HepG2 (cell line): ENCODE data around the gene PTK7. TPM values are rescaled to one million over a fixed set of nuclear protein-coding genes. Genes with fewer than 3 reads are reported as not detected.

Source experiments
- EEA1 ChIP-seq: sonication (generic); formaldehyde crosslinking; IDR thresholded peaks from 2 replicates; pipeline ENCODE4 v1.5.1; 2020; ENCODE audit warnings: mild to moderate bottlenecking, missing genetic modification reagents, borderline replicate concordance
- ELF3 ChIP-seq: IDR thresholded peaks from 2 replicates; pipeline ENCODE4 v1.6.1; 2016; ENCODE audit warnings: missing genetic modification reagents, missing compliant biosample characterization
- ELF4 ChIP-seq: sonication (generic); formaldehyde crosslinking; IDR thresholded peaks from 2 replicates; pipeline ENCODE4 v1.5.0; 2020; ENCODE audit warnings: missing genetic modification reagents, mild to moderate bottlenecking, moderate library complexity, borderline replicate concordance
- GZF1 ChIP-seq: sonication (generic); formaldehyde crosslinking; IDR thresholded peaks from 2 replicates; pipeline ENCODE4 v1.5.1; 2020; ENCODE audit warnings: mild to moderate bottlenecking, missing genetic modification reagents
- MEIS2 ChIP-seq: sonication (generic); formaldehyde crosslinking; IDR thresholded peaks from 2 replicates; pipeline ENCODE4 v1.9.0; 2021; ENCODE audit warnings: mild to moderate bottlenecking, missing genetic modification reagents
- NFKB2 ChIP-seq: sonication (generic); formaldehyde crosslinking; IDR thresholded peaks from 2 replicates; pipeline ENCODE4 v1.4.0; 2020; ENCODE audit warnings: missing genetic modification reagents, borderline replicate concordance
- NKX3-1 ChIP-seq: sonication (generic); formaldehyde crosslinking; IDR thresholded peaks from 2 replicates; pipeline ENCODE4 v1.5.0; 2020; ENCODE audit warnings: missing genetic modification reagents
- ONECUT2 ChIP-seq: sonication (generic); formaldehyde crosslinking; IDR thresholded peaks from 2 replicates; pipeline ENCODE4 v1.4.0; 2020; ENCODE audit warnings: missing genetic modification reagents
- RFX1 ChIP-seq: fragments of 450-650 bp; IDR thresholded peaks from 2 replicates; pipeline ENCODE4 v1.6.1; 2017
- SP1 ChIP-seq, 2 experiments: fragments of 450-650 bp in 1 of 2; sonication (generic) in 1 of 2; formaldehyde crosslinking in 1 of 2; IDR thresholded peaks; 2 replicates each; pipeline versions ENCODE4 v1.4.0 to v1.6.1; 2016 to 2020; ENCODE audit warnings: missing genetic modification reagents in 1 of 2
- ZFP90 ChIP-seq: sonication (generic); formaldehyde crosslinking; IDR thresholded peaks from 2 replicates; pipeline ENCODE4 v1.8.0; 2022; ENCODE audit warnings: missing genetic modification reagents, mild to moderate bottlenecking, inconsistent platforms, borderline replicate concordance
- ZNF121 ChIP-seq: sonication (generic); formaldehyde crosslinking; IDR thresholded peaks from 2 replicates; pipeline ENCODE4 v1.5.0; 2020; ENCODE audit warnings: mild to moderate bottlenecking, missing genetic modification reagents
- ZNF317 ChIP-seq: sonication (generic); formaldehyde crosslinking; IDR thresholded peaks from 2 replicates; pipeline ENCODE4 v1.5.0; 2020; ENCODE audit warnings: mild to moderate bottlenecking, missing genetic modification reagents
- ZNF354B ChIP-seq: sonication (generic); formaldehyde crosslinking; IDR thresholded peaks from 2 replicates; pipeline ENCODE4 v1.8.0; 2022; ENCODE audit warnings: mild to moderate bottlenecking, missing genetic modification reagents
- ZNF619 ChIP-seq: sonication (generic); formaldehyde crosslinking; IDR thresholded peaks from 2 replicates; pipeline ENCODE4 v1.4.0; 2020; ENCODE audit warnings: mild to moderate bottlenecking, missing genetic modification reagents
- ZNF703 ChIP-seq: sonication (generic); formaldehyde crosslinking; IDR thresholded peaks from 2 replicates; pipeline ENCODE4 v1.5.1; 2020; ENCODE audit warnings: missing genetic modification reagents, mild to moderate bottlenecking, moderate library complexity, borderline replicate concordance
- ZNF782 ChIP-seq: sonication (generic); formaldehyde crosslinking; IDR thresholded peaks from 2 replicates; pipeline ENCODE4 v1.4.0; 2020; ENCODE audit warnings: missing genetic modification reagents, mild to moderate bottlenecking, borderline replicate concordance
- polyA plus RNA-seq, 8 experiments: library from polyadenylated mRNA; depleted of rRNA in 3 of 8; stranded (reverse) in 7 of 8; unstranded in 1 of 8; fragments of >200 nt; fragmentation: Illumina TruSeq in 4 of 8; extraction: Trizol in 4 of 8; gene quantifications; 2 replicates each; pipeline versions ENCODE4 v1.2.1 to v1.2.3, GENCODE V29; 2011 to 2016; ENCODE audit warnings: low read depth in 4 of 8, missing spikeins in 1 of 8, mixed read lengths in 1 of 8; ENCODE audit not compliant: insufficient read depth in 1 of 8
- total RNA-seq, 5 experiments: library from RNA; depleted of rRNA; stranded (reverse); fragments of >200 nt; fragmentation: Illumina TruSeq; extraction: Trizol; gene quantifications; 2 replicates each; pipeline ENCODE4 v1.2.3, GENCODE V29; 2016; ENCODE audit warnings: low read depth in 1 of 5
- TF ChIP-seq, protein P1 (sequence below): fragments of 450-650 bp; IDR thresholded peaks from 2 replicates; pipeline ENCODE4 v1.6.1; 2017
- TF ChIP-seq, protein P2 (sequence below), 2 experiments: sonication (generic) in 1 of 2; formaldehyde crosslinking in 1 of 2; IDR thresholded peaks; 2 replicates each; pipeline versions ENCODE4 v1.6.1 to v1.9.0; 2014 to 2022; ENCODE audit warnings: antibody characterized with exemption in 1 of 2, borderline replicate concordance in 1 of 2, inconsistent platforms in 1 of 2, low read depth in 1 of 2, missing genetic modification reagents in 1 of 2
- TF ChIP-seq, protein P3 (sequence below): sonication (generic); formaldehyde crosslinking; IDR thresholded peaks from 2 replicates; pipeline ENCODE4 v1.4.0; 2020; ENCODE audit warnings: missing genetic modification reagents

The PTK7 gene
- total and polyA plus RNA-seq, 2 of the 13 experiments (the other 11 are each of a cell fraction or from before 2014, with no cell fraction given): 98.5 to 99.8 TPM

DNA sequence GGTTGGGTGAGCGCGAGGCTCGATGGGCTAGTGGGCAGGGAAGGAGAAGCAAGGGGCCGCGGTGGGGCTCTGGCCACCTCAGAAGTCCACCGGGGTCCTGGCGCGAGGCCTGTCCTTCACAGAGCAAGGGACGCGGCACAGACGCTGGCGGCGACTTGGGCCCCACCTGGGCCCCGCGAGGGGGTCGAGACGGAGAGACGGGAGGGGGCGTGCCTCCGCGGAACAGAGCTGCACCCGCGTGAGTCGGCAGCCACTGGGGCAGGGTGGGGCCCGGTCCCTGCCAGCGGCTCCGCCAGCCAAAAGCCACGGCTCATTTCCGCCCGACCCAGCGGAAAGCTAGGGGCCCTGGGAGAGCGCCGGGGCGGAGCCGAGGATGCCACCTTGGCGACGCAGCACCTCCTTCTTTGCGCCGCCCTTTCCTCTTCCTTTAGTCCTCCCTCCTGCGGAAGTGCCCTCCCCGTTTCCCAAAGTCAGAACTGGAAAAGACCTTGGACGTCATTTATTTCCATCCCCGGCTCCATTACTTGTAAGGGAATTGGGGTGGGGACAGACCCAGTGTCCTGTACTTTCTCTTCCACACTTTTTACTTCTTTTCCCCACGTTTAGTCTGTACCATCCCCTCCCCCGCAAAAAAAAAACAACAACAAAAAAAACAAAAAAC lies 22.4 kb upstream of the PTK7 start, which contains the start of gene CUL7 (continued):
- TF ChIP-seq NKX3-1 (CRISPR knock-in tag): 0 out of 2 replicates have a peak, but pooled peaks have one; percentile 49
- TF ChIP-seq ZNF121: peak; percentile 51; the same call in 1 of the 2 replicates
- peak; percentile 86; the same call in 1 of the 2 replicates for TF ChIP-seq MEIS2 (CRISPR knock-in tag)
- no peak; the same call in 1 of the 2 replicates for TF ChIP-seq ZFP90 (CRISPR knock-in tag)
- TF ChIP-seq, protein P1, sequence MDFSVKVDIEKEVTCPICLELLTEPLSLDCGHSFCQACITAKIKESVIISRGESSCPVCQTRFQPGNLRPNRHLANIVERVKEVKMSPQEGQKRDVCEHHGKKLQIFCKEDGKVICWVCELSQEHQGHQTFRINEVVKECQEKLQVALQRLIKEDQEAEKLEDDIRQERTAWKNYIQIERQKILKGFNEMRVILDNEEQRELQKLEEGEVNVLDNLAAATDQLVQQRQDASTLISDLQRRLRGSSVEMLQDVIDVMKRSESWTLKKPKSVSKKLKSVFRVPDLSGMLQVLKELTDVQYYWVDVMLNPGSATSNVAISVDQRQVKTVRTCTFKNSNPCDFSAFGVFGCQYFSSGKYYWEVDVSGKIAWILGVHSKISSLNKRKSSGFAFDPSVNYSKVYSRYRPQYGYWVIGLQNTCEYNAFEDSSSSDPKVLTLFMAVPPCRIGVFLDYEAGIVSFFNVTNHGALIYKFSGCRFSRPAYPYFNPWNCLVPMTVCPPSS: no peak
- TF ChIP-seq ZNF354B (CRISPR knock-in tag): no peak
- TF ChIP-seq ONECUT2 (CRISPR knock-in tag): no peak
- TF ChIP-seq RFX1: no peak; the same call in 1 of the 2 replicates
- peak; percentile 96 for TF ChIP-seq ZNF703 (CRISPR knock-in tag)
- TF ChIP-seq EEA1 (CRISPR knock-in tag): 0 out of 2 replicates have a peak, but pooled peaks have one; percentile 38
- TF ChIP-seq, protein P2, sequence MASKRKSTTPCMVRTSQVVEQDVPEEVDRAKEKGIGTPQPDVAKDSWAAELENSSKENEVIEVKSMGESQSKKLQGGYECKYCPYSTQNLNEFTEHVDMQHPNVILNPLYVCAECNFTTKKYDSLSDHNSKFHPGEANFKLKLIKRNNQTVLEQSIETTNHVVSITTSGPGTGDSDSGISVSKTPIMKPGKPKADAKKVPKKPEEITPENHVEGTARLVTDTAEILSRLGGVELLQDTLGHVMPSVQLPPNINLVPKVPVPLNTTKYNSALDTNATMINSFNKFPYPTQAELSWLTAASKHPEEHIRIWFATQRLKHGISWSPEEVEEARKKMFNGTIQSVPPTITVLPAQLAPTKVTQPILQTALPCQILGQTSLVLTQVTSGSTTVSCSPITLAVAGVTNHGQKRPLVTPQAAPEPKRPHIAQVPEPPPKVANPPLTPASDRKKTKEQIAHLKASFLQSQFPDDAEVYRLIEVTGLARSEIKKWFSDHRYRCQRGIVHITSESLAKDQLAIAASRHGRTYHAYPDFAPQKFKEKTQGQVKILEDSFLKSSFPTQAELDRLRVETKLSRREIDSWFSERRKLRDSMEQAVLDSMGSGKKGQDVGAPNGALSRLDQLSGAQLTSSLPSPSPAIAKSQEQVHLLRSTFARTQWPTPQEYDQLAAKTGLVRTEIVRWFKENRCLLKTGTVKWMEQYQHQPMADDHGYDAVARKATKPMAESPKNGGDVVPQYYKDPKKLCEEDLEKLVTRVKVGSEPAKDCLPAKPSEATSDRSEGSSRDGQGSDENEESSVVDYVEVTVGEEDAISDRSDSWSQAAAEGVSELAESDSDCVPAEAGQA (IDR thresholded peaks at IDR 0.05; ENCODE audit: low read depth): peak; percentile 84
- TF ChIP-seq, protein P2 (CRISPR knock-in tag; IDR thresholded peaks at IDR 0.05; ENCODE audit: borderline replicate concordance): no peak
- TF ChIP-seq GZF1 (CRISPR knock-in tag): no peak; the same call in 1 of the 2 replicates
- peak; percentile 92 for TF ChIP-seq ELF4
- peak; percentile 97 for TF ChIP-seq ELF3
- no peak for TF ChIP-seq SP1 (IDR thresholded peaks at IDR 0.05)
- peak; percentile 82; the same call in 1 of the 2 replicates for TF ChIP-seq SP1 (CRISPR knock-in tag; IDR thresholded peaks at IDR 0.05)
- TF ChIP-seq, protein P3, sequence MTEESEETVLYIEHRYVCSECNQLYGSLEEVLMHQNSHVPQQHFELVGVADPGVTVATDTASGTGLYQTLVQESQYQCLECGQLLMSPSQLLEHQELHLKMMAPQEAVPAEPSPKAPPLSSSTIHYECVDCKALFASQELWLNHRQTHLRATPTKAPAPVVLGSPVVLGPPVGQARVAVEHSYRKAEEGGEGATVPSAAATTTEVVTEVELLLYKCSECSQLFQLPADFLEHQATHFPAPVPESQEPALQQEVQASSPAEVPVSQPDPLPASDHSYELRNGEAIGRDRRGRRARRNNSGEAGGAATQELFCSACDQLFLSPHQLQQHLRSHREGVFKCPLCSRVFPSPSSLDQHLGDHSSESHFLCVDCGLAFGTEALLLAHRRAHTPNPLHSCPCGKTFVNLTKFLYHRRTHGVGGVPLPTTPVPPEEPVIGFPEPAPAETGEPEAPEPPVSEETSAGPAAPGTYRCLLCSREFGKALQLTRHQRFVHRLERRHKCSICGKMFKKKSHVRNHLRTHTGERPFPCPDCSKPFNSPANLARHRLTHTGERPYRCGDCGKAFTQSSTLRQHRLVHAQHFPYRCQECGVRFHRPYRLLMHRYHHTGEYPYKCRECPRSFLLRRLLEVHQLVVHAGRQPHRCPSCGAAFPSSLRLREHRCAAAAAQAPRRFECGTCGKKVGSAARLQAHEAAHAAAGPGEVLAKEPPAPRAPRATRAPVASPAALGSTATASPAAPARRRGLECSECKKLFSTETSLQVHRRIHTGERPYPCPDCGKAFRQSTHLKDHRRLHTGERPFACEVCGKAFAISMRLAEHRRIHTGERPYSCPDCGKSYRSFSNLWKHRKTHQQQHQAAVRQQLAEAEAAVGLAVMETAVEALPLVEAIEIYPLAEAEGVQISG (CRISPR knock-in tag): peak; percentile 91
- TF ChIP-seq ZNF619 (CRISPR knock-in tag): no peak; the same call in 1 of the 2 replicates
- peak; percentile 93 for TF ChIP-seq ZNF317 (CRISPR knock-in tag)
- TF ChIP-seq ZNF782: peak; percentile 97
- peak; percentile 94; the same call in 1 of the 2 replicates for TF ChIP-seq NFKB2 (CRISPR knock-in tag)
